Activated T-cell treated with anti-CD3 and anti-CD28 coated beads for 4 hours (primary cell): ENCODE results near the gene PCDH9.

Experiments used
- DNase-seq: peaks from one replicate; pipeline ENCODE4 v3.0.0-alpha.2; 2020

PCDH9 gene

DNA sequence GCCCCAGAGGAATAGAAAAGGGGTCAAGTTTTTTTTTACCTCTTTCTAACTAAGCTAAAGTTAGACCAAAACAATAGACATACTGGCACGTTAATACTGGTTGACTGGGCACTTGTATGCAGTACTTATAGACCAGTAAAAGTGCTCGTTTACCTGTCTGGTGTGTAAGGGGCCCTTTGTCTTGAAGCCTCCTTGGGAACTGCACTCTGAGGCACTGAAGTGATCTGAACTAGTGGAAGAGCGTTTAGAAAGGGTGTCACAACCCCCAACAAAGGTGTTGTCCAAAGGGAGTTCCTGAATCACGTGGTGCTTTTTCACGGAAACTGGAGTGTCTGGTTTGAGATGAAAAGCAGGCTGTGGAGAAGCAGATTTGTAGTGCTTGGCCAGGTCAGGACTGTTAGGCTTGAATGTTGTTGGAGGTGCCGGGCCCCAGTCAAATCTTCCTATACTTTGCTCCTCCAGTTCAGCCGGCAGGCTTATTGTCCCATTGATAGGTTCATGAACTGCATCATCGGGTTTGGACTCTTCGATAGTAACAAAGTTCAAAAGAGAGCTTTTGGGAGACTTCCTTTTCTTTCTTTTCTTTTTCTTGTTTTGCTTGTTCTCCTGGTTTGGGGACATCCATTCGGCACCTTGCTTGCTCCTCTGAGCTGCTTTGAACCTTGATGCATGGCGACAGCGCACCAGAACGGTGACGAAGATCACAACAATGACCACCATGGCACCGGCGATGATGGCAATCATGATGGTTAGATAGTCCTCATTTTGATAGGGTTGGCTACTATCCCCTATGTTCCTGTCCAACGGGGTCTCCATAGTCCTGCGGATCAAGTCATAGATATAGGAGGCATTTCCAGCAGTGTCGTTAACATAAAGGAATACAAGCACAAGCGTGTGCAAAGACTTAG is 4.6 kb downstream of the PCDH9 start:
- DNase-seq: no peak

DNA sequence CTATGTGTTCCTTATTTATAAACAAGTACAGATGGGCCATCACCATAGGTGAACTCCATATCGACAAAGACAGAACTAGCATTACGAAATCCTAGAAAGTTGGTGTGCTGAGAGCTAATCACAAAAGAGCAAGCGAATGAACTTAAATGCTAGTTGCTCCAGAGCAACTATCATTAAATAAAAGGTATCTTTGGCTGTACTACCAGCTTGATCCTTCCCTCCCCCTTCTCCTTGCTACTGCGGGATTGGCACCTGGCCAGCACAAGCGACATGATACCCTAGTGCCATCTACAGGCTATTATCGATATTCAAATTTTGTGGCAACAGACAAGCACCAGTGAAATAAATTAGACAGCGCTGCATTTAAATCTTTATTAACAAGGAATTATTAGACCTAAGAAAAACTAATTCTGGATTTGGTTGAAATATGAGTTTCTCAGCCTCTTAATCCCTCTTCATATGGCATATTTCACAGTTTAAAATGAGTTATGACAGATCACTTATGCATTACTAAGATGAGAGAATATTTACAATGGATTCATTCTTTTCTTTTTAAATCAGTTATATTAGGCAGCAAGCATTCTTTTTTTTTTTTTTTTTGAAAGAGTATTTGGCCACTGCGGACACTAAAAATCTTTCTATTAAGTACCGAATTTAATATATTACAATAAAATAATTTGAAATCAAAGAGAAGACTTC is 5.8 kb downstream of the PCDH9 start:
- DNase-seq: no peak

DNA sequence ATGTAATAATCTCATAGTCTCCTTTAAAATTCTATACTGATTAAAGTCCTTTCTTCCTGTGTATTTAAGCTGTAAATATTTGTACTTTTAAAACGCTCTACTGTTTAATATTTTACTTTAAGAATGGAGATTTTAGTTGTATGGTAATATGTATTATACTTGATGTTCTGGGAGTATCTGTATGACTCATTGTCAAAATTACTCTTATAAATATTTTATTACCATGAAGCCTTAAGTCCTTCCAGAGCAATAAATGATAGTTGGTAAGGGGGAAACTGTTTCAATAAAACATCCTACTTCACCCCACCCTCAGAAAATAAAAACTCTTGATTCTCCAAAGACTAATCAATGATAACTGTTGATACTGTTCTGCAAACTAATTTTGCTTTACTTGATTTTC is 6.4 kb downstream of the PCDH9 start:
- DNase-seq: no peak

DNA sequence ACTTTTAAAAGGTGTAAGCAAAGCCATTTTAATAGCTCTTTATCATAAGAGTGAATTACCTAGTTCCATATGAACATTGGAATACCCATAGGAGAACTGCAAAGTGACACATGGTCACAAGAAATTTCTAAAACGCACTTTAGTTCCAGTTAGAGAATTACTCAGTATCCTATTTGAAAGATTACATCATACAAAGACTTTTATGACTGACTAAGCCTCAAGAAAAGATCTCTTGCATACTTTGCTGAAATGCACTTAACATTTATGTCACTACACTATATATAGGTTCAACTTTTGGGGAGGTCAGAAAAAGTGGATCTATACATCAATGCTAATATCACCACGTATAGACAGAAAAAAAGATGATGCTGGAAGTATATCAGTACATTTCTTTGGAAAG is 7.1 kb downstream of the PCDH9 start:
- DNase-seq: no peak

DNA sequence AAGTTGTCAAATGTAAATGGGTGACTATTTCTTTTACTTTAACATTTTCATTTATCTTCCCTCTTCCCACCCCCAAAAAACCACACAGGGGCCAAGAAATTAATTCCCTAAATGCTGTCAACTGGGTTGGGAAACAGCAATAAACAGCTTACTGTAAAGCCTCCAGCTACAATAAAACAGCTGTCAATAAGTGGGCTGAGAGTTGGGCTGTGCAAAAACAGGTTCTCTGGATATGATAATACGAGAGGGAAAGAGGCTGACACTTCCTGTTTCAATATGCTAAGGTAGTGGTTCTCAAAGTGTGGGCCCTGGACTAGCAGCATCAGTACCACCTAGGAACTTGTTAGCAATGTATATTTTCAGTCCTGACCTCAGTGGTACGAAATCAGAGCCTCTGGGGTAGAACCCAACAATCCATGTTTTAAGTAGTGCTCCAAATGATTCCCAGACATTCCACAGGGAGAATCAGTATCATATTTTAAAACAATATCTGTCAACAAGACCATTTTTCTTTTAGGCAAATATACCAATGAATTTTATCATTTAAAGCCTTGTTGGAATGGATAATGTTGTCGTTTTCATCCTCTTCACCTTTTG is 8.4 kb downstream of the PCDH9 start:
- DNase-seq: no peak

DNA sequence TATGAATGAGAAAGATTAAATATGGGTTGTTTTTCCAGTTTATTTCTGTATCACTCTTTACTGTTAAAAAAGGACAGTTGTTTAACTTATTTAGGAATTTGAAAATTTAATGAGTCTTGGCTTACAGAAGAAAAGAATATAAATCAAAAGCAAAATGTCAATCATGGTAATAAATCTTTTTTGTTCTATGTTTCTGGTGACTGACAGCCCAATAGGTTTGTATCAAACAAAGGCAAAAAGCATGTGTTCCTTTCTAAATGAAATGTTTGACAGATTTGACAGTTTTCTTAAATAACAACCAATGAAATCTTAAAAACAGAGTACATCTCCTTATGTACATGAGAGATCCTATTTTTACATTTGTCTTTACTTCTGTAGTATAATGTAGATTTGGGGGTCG is 11.0 kb downstream of the PCDH9 start:
- DNase-seq: no peak

DNA sequence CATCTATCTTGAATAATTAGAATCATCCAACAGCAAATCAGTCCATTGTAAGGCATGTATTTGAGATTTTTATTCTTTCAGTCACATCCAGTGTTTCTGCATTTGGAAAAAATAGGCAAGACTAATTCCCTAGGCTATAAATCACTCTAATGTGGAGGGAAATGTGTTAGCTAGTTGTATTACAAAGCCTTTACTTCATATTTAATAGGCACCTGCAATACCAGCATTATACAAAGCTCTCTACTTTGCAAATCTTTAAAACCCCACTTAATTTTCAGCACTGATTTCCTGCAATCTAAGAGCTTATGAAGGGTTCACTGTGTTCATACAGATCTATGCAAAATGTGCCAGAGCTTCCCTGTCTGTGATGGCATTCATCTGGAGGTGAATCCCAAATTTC is 12.3 kb downstream of the PCDH9 start:
- no peak for DNase-seq

DNA sequence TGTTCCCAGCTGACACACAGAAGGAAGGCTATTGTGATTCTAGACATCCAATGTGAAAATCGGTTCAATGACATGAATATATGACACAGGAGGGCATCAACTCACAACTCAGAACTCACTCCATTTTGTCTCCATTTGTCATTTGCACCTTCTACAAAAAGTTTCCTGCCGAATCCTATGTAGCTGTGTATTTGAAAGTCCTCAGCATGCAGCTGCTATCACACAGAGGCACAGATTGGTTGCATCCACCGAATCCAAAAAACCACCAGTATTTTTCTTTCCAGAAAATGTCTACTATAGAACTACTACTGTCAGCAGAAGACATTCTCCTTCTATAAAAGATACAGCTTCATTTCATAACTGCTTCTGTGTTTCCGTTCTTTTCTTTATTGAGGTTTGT is 13.3 kb downstream of the PCDH9 start:
- no peak for DNase-seq

DNA sequence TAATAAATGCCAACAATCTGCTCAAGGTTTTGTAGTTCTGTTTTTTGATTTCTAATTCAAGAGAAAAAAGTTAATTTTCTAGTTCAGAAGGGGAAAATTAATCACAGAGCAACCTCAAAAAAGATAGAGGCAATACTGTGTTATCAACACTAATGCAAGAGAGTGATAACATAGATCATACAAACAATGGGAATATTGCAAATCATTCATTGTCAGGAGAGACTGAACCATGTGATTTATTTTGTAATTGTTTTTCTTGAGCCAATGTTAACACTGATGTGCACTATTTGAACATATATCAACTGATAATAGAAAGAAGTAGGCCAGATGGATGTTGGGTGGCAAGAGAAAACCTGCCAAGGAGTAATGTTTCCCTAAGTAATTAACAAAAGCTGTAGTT is 19.9 kb downstream of the PCDH9 start:
- DNase-seq: no peak

DNA sequence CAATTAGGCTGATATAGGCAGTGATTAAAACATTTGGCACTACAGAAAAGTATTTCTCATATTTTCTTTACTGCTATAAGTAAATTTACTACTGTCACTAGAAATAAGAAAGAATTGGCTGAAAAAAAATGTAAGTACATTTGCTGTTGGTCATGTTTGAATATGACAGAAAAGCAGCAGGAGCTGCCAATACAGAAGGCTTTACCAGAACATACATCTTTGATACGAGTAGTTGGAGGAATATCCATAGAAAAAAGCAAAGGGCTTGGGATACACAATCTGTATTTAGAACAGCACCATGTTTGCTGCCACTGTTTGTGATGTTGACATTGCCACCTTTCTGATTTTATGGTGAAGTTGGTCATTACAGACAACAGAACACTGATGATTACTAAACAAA is 21.6 kb downstream of the PCDH9 start:
- no peak for DNase-seq

DNA sequence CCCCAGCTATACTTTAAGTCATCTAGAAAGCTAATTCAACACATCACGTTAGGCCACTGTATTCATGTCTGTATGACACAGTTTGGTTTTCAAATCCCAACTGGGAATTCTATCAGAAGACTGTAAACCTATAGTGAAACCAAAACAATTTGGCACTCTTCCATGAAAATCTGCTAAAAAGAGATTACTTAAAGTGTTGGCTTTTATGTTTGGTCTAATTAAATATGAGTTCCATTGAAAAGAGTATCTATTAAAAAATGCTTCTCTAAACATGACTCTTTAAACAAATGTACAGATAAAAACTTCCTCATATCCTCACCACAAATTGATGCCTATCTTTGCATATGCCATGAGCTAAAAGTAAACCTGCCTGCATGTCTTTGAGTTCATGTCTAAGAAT is 25.4 kb downstream of the PCDH9 start:
- DNase-seq: no peak

DNA sequence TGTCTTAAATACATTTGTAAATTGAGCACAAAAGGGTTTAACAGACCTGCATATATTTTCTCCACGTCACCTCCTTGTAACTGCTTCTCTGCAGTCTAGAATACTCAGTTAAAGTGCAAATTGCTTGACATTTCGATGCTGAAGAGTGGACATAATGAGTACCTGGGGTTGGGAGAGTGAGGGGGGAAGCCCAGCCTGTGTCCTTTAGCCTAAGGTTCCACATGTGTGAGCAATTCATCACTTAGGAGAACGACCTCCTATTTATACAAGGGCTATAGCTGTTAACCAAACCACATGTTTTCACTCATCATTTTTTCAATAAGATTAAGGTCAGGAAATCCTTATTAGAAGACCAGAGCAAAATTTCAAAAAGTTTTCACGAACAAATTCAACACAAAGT is 29.5 kb downstream of the PCDH9 start:
- no peak for DNase-seq

DNA sequence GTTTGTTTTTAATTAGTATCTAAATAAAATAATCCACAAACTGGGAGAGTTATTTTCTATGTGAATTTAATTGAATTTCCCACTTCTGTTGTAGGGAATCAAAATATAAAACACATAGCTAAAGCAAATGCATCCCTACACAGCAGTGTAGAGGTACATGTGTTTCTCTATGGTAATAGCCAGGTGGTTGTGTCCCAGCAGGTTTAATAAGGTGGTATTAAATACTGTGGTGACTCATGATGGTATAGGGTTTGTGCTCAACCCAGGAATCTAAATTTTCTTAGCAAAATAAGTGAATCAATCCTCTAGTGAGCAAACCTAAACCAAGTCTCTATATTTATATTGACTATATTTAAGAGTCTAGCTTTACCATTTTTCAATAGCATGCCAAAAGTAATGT is 30.0 kb downstream of the PCDH9 start:
- no peak for DNase-seq

DNA sequence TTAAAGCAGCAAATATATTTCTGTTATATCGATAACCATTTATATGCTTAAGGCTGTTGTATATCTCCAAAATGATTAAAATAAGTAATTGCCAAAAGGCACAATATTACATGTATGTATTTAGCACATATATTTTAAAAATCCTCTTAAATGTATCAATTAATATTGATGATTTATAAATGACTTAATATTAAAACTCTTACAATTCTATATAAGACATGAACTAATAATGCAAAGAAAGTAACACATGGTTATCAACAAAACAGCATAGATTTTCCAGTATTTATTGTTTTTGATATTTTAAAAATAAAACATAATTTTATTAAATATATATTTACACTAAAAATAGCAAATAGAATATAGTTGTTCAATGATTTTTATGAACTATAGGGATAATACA is 32.4 kb downstream of the PCDH9 start:
- no peak for DNase-seq

DNA sequence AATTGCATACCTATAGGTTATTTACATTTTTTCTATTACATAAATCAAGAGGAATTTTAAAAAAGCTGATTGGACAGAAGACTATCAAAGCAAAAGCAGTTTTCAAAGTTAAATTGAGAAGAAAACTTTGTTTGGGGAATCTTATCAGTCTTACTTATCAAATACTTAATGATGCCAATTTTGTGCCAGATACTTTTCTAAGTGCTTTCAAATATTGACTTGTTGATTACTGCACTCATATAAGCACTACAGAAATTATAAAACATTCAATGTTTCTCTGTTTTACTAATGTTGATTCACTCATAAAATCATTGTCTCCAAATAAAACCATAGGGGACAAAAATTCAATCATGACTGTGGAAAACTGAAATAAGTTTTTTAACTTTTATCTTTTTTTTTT is 36.2 kb downstream of the PCDH9 start:
- no peak for DNase-seq

DNA sequence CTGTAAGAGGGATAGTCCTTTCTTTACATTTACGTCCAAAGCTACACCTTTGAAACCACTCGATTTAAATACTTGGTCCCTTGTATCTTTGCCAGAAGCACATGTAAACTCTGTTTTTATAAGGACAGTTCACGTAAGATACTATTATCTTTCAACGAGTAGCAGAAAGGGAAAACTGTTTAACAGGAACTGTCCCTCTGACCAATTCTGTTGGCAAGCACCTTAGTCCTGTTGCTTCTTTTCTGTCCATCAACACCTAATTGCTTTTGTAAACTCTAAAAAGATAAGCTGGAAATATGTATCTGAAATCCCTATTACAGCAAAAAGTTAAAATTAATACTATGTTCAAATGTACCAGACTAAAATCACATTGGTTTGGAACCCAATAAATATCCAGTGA is 37.4 kb downstream of the PCDH9 start:
- no peak for DNase-seq

DNA sequence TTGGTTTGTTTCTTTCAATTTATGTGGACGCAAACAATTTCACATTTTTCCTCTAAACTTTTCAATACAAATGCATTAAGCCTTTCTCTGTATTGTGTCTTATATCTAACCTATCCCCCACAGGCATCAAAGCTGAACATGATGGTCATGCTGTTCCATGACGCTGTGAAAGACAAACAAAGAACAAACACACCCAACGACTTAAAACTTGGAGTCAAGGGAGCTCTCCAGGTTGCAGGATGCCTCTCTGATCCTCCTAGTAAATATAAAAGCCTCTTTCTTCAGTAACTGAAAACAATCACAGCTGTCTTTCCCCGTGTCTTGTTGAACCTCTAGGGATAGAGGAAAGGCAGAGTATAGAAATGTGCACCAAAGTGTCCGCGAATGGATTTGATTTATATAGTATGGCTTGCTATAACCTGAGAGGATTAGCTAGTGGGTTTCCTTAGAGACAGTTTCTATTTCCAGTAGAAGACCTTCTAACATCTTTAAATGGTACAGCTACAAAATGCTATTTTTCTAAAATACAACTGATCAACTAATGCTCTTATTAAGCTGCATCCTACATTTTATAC is 43.1 kb downstream of the PCDH9 start:
- no peak for DNase-seq

DNA sequence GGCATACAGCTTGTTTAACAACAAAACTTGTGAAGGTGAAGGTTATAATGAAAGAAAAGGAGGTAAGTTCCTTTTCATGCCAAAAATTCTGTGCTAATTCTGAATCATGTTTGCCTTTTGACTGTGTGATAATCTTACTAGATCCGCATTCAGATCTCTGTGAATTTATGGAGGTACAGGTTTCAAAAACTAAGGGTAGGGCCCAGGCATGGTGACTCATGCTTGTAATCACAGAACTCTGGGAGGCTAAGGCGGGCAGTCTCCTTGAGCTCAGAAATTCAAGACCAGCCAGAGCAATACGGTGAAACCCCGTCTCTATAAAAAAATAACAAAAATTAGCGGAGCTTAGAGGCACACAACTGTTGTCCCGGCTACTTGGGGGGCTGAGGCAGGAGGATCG is 45.9 kb downstream of the PCDH9 start:
- DNase-seq: no peak

DNA sequence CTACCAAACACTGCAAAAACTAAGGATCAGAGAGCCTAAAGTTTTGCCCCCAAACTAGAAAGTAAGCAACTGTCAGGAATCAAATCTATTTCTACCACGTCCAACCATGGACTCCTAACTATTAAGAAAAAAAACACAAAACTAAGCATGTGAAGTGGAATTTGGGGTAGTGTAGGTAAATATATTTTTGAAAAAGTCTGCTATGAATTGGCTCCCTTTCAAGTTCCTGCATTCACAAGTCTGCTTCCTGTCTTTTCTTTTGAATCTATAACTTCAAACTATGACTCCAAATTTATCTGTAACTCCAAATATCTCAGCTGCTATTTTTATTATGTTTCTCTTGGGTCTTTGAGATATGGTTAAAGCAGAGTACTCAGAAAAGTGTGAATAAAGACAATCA is 47.0 kb downstream of the PCDH9 start:
- DNase-seq: no peak

DNA sequence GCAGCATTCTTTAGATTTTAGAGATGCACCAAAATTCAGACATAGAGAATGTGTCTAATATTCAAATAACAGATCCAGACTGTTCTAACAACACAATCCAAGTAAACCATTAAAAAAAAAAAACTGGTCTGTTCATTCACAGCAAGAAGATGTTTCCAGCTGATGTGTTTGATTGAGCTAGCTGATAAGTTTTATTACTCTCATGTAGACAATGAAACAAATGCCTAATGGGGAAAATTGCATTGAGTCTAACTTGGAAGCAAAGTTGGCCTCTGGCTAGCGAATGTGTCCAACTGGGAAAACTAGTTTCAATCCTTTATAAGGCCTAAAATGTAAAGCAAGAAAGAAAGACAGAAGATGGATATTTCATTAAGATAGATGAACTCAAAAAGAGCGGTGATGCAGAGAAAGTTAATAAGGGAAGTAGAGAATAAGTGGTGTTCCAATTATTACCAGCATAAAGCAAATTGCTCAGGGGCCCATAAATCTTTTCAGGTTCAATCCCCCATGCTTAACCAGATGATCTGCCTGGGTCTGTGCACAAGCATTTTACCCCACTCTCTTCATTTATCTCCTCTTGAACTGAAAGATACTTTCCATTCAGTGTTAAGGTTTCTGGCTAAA is 54.2 kb downstream of the PCDH9 start:
- no peak for DNase-seq

DNA sequence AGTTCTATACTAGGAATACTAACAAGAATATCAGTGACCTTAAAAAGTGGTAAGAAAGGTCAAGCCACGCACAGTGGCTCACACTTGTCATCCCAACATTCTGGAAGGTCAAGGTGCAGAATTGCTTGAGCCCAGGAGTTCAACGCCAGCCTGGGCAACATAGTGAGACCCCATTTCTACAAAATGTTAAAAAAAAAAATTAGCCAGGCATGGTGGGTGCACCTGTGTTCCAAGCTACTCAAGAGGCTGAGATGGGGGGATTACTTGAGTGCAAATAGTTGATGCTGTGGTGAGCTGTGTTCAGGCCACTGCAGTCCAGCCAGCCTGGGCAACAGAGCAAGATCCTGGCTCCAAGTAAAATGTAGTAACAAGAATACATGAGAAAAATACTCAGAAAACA is 61.8 kb downstream of the PCDH9 start:
- DNase-seq: no peak

DNA sequence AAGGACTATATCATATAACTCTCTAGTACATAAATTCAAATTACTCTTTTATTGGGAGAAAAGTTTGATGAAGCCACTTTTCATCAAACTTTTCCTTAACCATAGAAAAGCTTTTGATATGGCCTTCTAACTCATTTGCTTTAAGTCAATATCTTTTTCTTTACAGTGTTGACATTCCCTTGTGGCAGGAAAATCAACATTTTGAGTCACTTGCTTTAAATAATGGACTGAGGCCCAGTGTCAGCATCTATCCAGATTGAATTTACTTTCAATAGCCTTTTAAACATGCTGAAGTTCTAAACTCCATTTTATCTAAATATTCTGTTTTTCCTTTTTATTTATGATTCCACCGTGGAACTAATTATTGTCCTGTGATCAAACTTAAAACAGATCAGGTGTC is 62.7 kb downstream of the PCDH9 start:
- no peak for DNase-seq

DNA sequence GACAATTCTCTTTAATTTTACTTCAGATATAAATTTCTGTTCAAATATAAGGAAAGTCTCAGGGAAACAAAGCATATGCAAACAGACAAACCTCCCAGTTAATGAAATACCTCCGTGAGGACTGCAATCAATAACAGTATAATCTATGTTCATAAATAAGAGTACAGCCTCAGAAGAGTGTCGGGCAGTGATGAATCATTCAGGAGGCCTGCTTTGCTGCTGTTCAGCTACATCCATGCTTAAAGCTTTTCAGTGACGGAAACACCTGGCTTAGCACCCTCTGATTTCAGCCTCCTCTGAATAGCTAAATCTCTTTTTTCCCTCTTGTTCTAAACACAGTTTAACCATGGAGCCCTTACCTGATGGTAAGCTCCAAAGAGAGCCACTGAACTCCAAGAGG is 69.0 kb downstream of the PCDH9 start:
- DNase-seq: no peak
